ENCODE data around the gene RPS6KA6.

The RPS6KA6 gene

GRCh38 chrX:84170931-84171330 is 17.1 kb downstream of the RPS6KA6 start:
- TF ChIP-seq CTCF (conservative IDR thresholded peaks at IDR 0.05; ENCODE audit: control insufficient read depth, insufficient read depth, low read depth, low read length), result no peak
- no peak overlapping the region for H3K4me3 ChIP-seq (ENCODE audit: control insufficient read depth, low read depth, low read length)
- no peak for DNase-seq (ENCODE audit: low read depth)

GRCh38 chrX:84168574-84168973 is 19.4 kb downstream of the RPS6KA6 start:
- TF ChIP-seq CTCF (conservative IDR thresholded peaks at IDR 0.05; ENCODE audit: control insufficient read depth, insufficient read depth, low read depth, low read length), result no peak
- no peak overlapping the region for H3K4me3 ChIP-seq (ENCODE audit: control insufficient read depth, low read depth, low read length)
- peak; percentile 47 for DNase-seq (ENCODE audit: low read depth)

GRCh38 chrX:84168095-84168494 is 19.9 kb downstream of the RPS6KA6 start:
- peak; percentile 56 for DNase-seq (ENCODE audit: low read depth)
- no peak for TF ChIP-seq CTCF (conservative IDR thresholded peaks at IDR 0.05; ENCODE audit: control insufficient read depth, insufficient read depth, low read depth, low read length)
- no peak overlapping the region for H3K4me3 ChIP-seq (ENCODE audit: control insufficient read depth, low read depth, low read length)

GRCh38 chrX:84165711-84166110 is 22.3 kb downstream of the RPS6KA6 start:
- H3K4me3 ChIP-seq (ENCODE audit: control insufficient read depth, low read depth, low read length), result no peak overlapping the region
- DNase-seq (ENCODE audit: low read depth), result peak; percentile 39
- no peak for TF ChIP-seq CTCF (conservative IDR thresholded peaks at IDR 0.05; ENCODE audit: control insufficient read depth, insufficient read depth, low read depth, low read length)

- DNase-seq (ENCODE audit: low read depth), result no peak
- no peak overlapping the region for H3K4me3 ChIP-seq (ENCODE audit: control insufficient read depth, low read depth, low read length)
- no peak for TF ChIP-seq CTCF (conservative IDR thresholded peaks at IDR 0.05; ENCODE audit: control insufficient read depth, insufficient read depth, low read depth, low read length)
Observed at GRCh38 chrX:84162401-84162800, 25.6 kb downstream of the RPS6KA6 start.

- DNase-seq (ENCODE audit: low read depth), result no peak
- H3K4me3 ChIP-seq (ENCODE audit: control insufficient read depth, low read depth, low read length), result no peak overlapping the region
- no peak for TF ChIP-seq CTCF (conservative IDR thresholded peaks at IDR 0.05; ENCODE audit: control insufficient read depth, insufficient read depth, low read depth, low read length)
Observed at GRCh38 chrX:84161641-84162040, 26.4 kb downstream of the RPS6KA6 start.

GRCh38 chrX:84160736-84161135 is 27.3 kb downstream of the RPS6KA6 start:
- no peak for TF ChIP-seq CTCF (conservative IDR thresholded peaks at IDR 0.05; ENCODE audit: control insufficient read depth, insufficient read depth, low read depth, low read length)
- H3K4me3 ChIP-seq (ENCODE audit: control insufficient read depth, low read depth, low read length), result no peak overlapping the region
- DNase-seq (ENCODE audit: low read depth), result no peak
